IMR-90 (cell line): ENCODE measurements around the gene KRTAP1-5.

Experiments used
- CEBPB ChIP-seq: IDR thresholded peaks from 2 replicates; pipeline ENCODE4 v1.6.1; 2012; ENCODE audit warnings: low read depth, low read length, improper control_type of control experiment
- CHD1 ChIP-seq: IDR thresholded peaks from 2 replicates; pipeline ENCODE4 v1.6.1; 2012; ENCODE audit warnings: low read depth, low read length, improper control_type of control experiment
- CTCF ChIP-seq: conservative IDR thresholded peaks from 2 replicates; pipeline ENCODE4 v1.5.1; 2012; ENCODE audit warnings: mild to moderate bottlenecking, low read depth, low read length, improper control_type of control experiment
- ELK1 ChIP-seq: fragments of 150-350 bp; IDR thresholded peaks from 2 replicates; pipeline ENCODE4 v1.6.1; 2016; ENCODE audit warnings: low read depth, mild to moderate bottlenecking, low read length, moderate library complexity, borderline replicate concordance
- FOS ChIP-seq: fragments of 150-350 bp; IDR thresholded peaks from 2 replicates; pipeline ENCODE4 v1.6.1; 2016; ENCODE audit warnings: low read depth, low read length
- MAFK ChIP-seq: IDR thresholded peaks from 2 replicates; pipeline ENCODE4 v1.6.1; 2012; ENCODE audit warnings: low read depth, low read length, improper control_type of control experiment
- MAZ ChIP-seq: IDR thresholded peaks from 2 replicates; pipeline ENCODE4 v1.6.1; 2012; ENCODE audit warnings: low read depth, mild to moderate bottlenecking, low read length, improper control_type of control experiment, moderate library complexity, borderline replicate concordance
- POLR2A ChIP-seq: IDR thresholded peaks from 2 replicates; pipeline ENCODE4 v1.6.1; 2012; ENCODE audit warnings: mild to moderate bottlenecking, low read depth, low read length
- RAD21 ChIP-seq: IDR thresholded peaks from 2 replicates; pipeline ENCODE4 v1.6.1; 2012; ENCODE audit warnings: low read length, improper control_type of control experiment
- RCOR1 ChIP-seq: IDR thresholded peaks from 2 replicates; pipeline ENCODE4 v1.6.1; 2012; ENCODE audit warnings: mild to moderate bottlenecking, low read length, improper control_type of control experiment; ENCODE audit not compliant: insufficient replicate concordance
- RFX5 ChIP-seq: IDR thresholded peaks from 2 replicates; pipeline ENCODE4 v1.8.0; 2012; ENCODE audit warnings: low read depth, mild to moderate bottlenecking, low read length, moderate library complexity
- SMC3 ChIP-seq: fragments of 150-350 bp; IDR thresholded peaks from 2 replicates; pipeline ENCODE4 v1.6.1; 2016; ENCODE audit warnings: low read depth, mild to moderate bottlenecking, antibody characterized with exemption, low read length, moderate library complexity
- USF2 ChIP-seq: fragments of 150-350 bp; IDR thresholded peaks from 2 replicates; pipeline ENCODE4 v1.6.1; 2017; ENCODE audit warnings: mild to moderate bottlenecking, antibody characterized with exemption, low read length, low read depth

- TF ChIP-seq CTCF, result no peak
- TF ChIP-seq USF2, result no peak
- TF ChIP-seq ELK1, result no peak
- no peak for TF ChIP-seq RFX5
- TF ChIP-seq CEBPB, result no peak
- no peak for TF ChIP-seq MAZ
- TF ChIP-seq POLR2A, result no peak
- no peak for TF ChIP-seq FOS
- no peak for TF ChIP-seq RCOR1
- no peak for TF ChIP-seq RAD21
- no peak for TF ChIP-seq MAFK
- no peak for TF ChIP-seq CHD1
- TF ChIP-seq SMC3, result no peak
These were observed 24.2 kb downstream of the KRTAP1-5 start for GRCh38 chr17:41002814-41003213.
